GM10266 (cell line): ENCODE data around the gene ZNF532.

Source experiments
- DNase-seq: peaks from one replicate; pipeline ENCODE4 v3.0.0; 2012; ENCODE audit errors: extremely low spot score
- TF ChIP-seq, protein P1 (sequence below): IDR thresholded peaks from 2 replicates; pipeline ENCODE4 v1.5.1; 2012; ENCODE audit warnings: mild to moderate bottlenecking, low read depth; ENCODE audit not compliant: control insufficient read depth, insufficient read depth; ENCODE audit errors: missing control alignments

The ZNF532 gene

DNA sequence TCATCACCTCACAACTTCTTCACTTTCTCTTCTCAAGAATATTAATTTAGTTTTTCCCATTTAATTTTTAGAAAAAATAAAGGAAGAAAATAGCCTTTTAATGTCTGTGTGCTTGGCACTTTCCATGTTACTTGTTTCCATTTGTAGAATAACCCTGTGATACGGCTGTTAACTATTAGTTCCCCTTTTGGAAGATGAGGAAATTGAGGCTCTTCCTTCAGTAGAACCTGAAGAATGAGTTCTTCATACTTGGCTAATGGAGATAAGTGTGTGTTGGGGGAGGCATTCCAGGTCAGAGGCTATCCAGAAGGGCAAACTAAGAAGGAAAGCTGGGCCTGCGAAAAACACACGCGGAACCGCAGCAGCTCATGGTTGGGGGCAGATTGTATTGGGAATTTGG lies 38.3 kb downstream of the ZNF532 start:
- TF ChIP-seq, protein P1, sequence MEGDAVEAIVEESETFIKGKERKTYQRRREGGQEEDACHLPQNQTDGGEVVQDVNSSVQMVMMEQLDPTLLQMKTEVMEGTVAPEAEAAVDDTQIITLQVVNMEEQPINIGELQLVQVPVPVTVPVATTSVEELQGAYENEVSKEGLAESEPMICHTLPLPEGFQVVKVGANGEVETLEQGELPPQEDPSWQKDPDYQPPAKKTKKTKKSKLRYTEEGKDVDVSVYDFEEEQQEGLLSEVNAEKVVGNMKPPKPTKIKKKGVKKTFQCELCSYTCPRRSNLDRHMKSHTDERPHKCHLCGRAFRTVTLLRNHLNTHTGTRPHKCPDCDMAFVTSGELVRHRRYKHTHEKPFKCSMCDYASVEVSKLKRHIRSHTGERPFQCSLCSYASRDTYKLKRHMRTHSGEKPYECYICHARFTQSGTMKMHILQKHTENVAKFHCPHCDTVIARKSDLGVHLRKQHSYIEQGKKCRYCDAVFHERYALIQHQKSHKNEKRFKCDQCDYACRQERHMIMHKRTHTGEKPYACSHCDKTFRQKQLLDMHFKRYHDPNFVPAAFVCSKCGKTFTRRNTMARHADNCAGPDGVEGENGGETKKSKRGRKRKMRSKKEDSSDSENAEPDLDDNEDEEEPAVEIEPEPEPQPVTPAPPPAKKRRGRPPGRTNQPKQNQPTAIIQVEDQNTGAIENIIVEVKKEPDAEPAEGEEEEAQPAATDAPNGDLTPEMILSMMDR = no peak
- no peak for DNase-seq

DNA sequence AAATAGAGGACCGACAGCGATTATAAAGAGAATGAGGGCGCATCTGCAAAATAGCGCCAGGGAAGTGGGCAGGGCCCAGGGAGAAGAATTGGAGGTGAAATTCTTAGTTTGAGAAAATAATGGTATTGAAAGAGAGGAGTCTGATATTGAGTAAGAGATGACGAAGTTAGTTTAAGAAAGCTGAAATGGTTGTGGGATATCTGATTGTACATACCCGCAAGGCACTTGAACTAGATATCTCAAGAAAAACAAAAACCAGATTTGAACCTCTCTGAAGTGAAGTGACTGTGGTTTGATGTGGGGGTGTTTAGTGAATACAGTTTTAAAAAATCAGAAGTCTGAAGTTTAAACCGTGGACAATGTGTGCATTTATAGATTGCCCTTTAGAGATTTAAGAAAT lies 38.9 kb downstream of the ZNF532 start:
- TF ChIP-seq, protein P1 = no peak
- no peak for DNase-seq

DNA sequence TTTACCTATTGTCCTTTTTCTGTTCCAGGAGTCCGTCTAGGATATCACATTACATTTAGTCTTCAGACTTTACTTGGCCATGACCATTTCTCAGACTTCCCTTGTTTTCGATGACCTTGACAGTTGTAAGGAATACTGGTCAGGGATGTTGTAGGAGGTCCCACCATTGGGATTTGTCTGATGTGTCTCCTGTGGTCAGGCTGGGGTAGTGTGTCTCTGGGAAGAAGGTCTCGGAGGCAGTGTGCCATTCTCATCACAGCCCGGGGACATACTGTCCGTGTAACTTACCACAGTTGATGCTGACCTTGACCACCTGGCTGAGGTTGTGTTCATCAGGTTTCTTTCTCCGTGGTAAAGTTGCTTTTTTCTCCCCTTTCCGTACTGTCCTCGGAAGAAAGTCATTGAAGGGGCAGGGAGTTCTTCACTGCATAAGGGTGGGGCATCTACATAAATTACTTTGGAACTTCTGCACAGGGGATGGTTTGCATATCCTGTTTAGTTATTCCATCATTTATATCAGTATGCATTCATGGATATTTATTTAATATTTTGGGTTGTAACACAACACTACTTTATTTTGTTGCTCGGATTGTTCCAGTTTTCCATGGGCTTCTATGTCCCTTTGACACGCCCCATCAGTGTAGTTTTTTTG lies 41.2 kb downstream of the ZNF532 start:
- TF ChIP-seq, protein P1 = no peak
- no peak for DNase-seq

DNA sequence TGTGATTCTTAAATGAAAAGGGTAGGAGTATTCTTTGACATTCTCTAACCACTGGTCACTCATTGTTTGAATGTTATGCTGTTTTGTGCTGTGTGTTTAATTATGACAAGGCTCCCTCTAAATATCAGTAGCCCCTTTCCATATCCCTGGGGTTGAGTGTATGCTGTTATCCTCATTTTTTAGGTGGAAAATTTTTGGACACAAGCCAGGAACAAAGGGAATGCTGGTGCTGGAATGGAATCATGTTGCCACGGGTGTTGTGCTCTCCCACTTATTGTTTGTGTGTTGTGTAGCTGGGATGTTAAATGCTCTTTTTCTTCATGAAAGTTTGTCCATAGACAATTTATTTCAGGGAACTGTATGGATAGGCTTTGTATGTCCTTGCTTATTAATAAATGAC lies 43.3 kb downstream of the ZNF532 start:
- TF ChIP-seq, protein P1 = no peak
- no peak for DNase-seq

DNA sequence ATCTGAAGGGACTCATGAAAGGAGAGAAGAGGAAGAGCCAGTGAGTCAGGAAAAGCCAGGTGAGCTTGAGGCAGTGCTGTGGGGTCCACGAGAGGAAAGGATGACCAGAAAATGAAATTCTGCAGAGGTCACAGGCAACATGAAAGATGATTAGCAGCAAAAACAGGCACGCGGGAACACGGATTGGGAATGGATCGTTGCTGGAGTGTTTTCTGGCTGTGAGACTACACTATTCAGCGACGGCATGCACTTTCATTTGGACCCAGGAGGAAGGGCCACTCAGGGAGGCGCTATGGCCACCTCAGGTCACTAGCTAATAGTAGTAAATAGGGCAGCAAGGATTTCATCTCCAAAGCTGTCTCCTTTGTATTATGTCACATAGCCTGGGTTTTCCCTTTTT lies 44.8 kb downstream of the ZNF532 start:
- DNase-seq = no peak
- TF ChIP-seq, protein P1 = no peak

GRCh38 chr18:58911241-58911640 lies 46.6 kb downstream of the ZNF532 start:
- TF ChIP-seq, protein P1 = no peak
- DNase-seq = no peak

- TF ChIP-seq, protein P1 = no peak
These were observed 47.1 kb downstream of the ZNF532 start for GRCh38 chr18:58911766-58912165.

More at GRCh38 chr18:58911766-58912165, 47.1 kb downstream of the ZNF532 start:
- no peak for DNase-seq
